Trophoblast cell (in vitro differentiated cells and primary cell): ENCODE data around the gene LPP.

Experiments used
- DNase-seq, 2 donors: peaks; one replicate each; pipeline ENCODE4 v3.0.0-alpha.2; 2016
- H2AFZ ChIP-seq: 2 replicates; pipeline ENCODE4 v1.6.1; 2013; ENCODE audit warnings: low read length, moderate library complexity, mild to moderate bottlenecking; ENCODE audit not compliant: insufficient read depth, poor library complexity
- H2AK5ac ChIP-seq: 2 replicates; pipeline ENCODE4 v1.6.1; 2013; ENCODE audit warnings: mild to moderate bottlenecking, low read length
- H2BK120ac ChIP-seq: 2 replicates; pipeline ENCODE4 v1.6.1; 2013; ENCODE audit warnings: low read length, mild to moderate bottlenecking, moderate library complexity; ENCODE audit not compliant: insufficient read depth, poor library complexity
- H2BK12ac ChIP-seq: 2 replicates; pipeline ENCODE4 v1.6.1; 2013; ENCODE audit warnings: mild to moderate bottlenecking, low read length, moderate library complexity
- H2BK5ac ChIP-seq: 2 replicates; pipeline ENCODE4 v1.6.1; 2013; ENCODE audit warnings: low read length, low read depth, moderate library complexity, mild to moderate bottlenecking; ENCODE audit not compliant: poor library complexity
- H3K14ac ChIP-seq: 2 replicates; pipeline ENCODE4 v1.6.1; 2013; ENCODE audit warnings: mild to moderate bottlenecking, low read length
- H3K18ac ChIP-seq: 2 replicates; pipeline ENCODE4 v1.6.1; 2013; ENCODE audit warnings: mild to moderate bottlenecking, low read length
- H3K23ac ChIP-seq: 2 replicates; pipeline ENCODE4 v1.6.1; 2013; ENCODE audit warnings: low read length
- H3K27ac ChIP-seq: 2 replicates; pipeline ENCODE4 v1.5.1; 2013; ENCODE audit warnings: low read depth, mild to moderate bottlenecking, inconsistent platforms, low read length, moderate library complexity
- H3K27me3 ChIP-seq: 2 replicates; pipeline ENCODE4 v1.6.1; 2013; ENCODE audit warnings: inconsistent platforms, mild to moderate bottlenecking, low read length, moderate library complexity; ENCODE audit not compliant: insufficient read depth
- H3K36me3 ChIP-seq, 2 experiments: 1 replicate in 1 of 2; 2 replicates in 1 of 2; pipeline ENCODE4 v1.6.1; 2013; ENCODE audit warnings: low read length in 2 of 2, mild to moderate bottlenecking in 2 of 2, moderate library complexity in 1 of 2; ENCODE audit not compliant: insufficient read depth in 2 of 2, control insufficient read depth in 1 of 2
- H3K4ac ChIP-seq: 2 replicates; pipeline ENCODE4 v1.6.1; 2013; ENCODE audit warnings: low read depth, mild to moderate bottlenecking, low read length, moderate library complexity
- H3K4me1 ChIP-seq, 2 experiments: 1 replicate in 1 of 2; 2 replicates in 1 of 2; pipeline ENCODE4 v1.6.1; 2013; ENCODE audit warnings: low read length in 2 of 2, mild to moderate bottlenecking in 2 of 2, moderate library complexity in 1 of 2; ENCODE audit not compliant: insufficient read depth in 2 of 2, control insufficient read depth in 1 of 2
- H3K4me2 ChIP-seq: 2 replicates; pipeline ENCODE4 v1.6.1; 2013; ENCODE audit warnings: inconsistent platforms, mild to moderate bottlenecking, low read length, moderate library complexity
- H3K4me3 ChIP-seq: 2 replicates; pipeline ENCODE4 v1.5.1; 2013; ENCODE audit warnings: mild to moderate bottlenecking, low read depth, low read length, inconsistent platforms
- H3K79me1 ChIP-seq: one replicate; pipeline ENCODE4 v1.6.1; 2013; ENCODE audit warnings: low read length
- H3K79me2 ChIP-seq: 2 replicates; pipeline ENCODE4 v1.6.1; 2013; ENCODE audit warnings: low read length, mild to moderate bottlenecking; ENCODE audit not compliant: control insufficient read depth, insufficient read depth, poor library complexity
- H3K9ac ChIP-seq: 2 replicates; pipeline ENCODE4 v1.6.1; 2013; ENCODE audit warnings: mild to moderate bottlenecking, low read length
- H3K9me3 ChIP-seq: 2 replicates; pipeline ENCODE4 v1.6.1; 2013; ENCODE audit warnings: low read depth, mild to moderate bottlenecking, control low read depth, inconsistent platforms, low read length; ENCODE audit not compliant: insufficient read depth
- H4K12ac ChIP-seq: 2 replicates; pipeline ENCODE4 v1.6.1; 2013; ENCODE audit warnings: low read depth, mild to moderate bottlenecking, low read length, moderate library complexity
- H4K8ac ChIP-seq: 2 replicates; pipeline ENCODE4 v1.6.1; 2013; ENCODE audit warnings: low read depth, mild to moderate bottlenecking, low read length, moderate library complexity
- H4K91ac ChIP-seq: one replicate; pipeline ENCODE4 v1.6.1; 2013; ENCODE audit warnings: low read depth, mild to moderate bottlenecking, low read length, moderate library complexity
- WGBS: extraction: QIAGEN DNeasy Blood & Tissue Kit; methylation state at CpG from one replicate; pipeline ENCODE4 v1.1.7; 2013; ENCODE audit warnings: missing lambda C conversion rate; ENCODE audit not compliant: insufficient read length, insufficient coverage; ENCODE audit errors: extremely low coverage; 5-methylcytosine and 5-hydroxymethylcytosine counted together

Gene LPP

GRCh38 chr3:188279502-188280335 lies 125.8 kb downstream of the LPP start:
- peaks cover 0 to 3% of the 10 kb centered on the region in 2 experiments for H3K36me3 ChIP-seq
- no peak overlapping the region for H2BK5ac ChIP-seq
- no CpG with 5 or more reads among the region's 7 CpGs for WGBS
- H2AK5ac ChIP-seq = no peak overlapping the region
- H2AFZ ChIP-seq = no peak overlapping the region
- no peak overlapping the region for H3K18ac ChIP-seq
- H3K4me2 ChIP-seq = no peak overlapping the region
- no peak overlapping the region for H4K8ac ChIP-seq
- H4K12ac ChIP-seq = no peak overlapping the region
- DNase-seq = peak in 1 of 2 donors; percentile 42
- H4K91ac ChIP-seq = peak overlapping the region; percentile 2
- peak overlapping the region; percentile 31 for H3K27ac ChIP-seq
- H2BK12ac ChIP-seq = peak overlapping the region; percentile 73
- H3K4me1 ChIP-seq = peaks cover 17 to 27% of the 10 kb centered on the region in 2 experiments
- H3K23ac ChIP-seq = no peak overlapping the region
- no peaks in the 10 kb centered on the region for H3K27me3 ChIP-seq
- H3K9me3 ChIP-seq = no peaks in the 10 kb centered on the region
- H3K79me2 ChIP-seq = peaks cover 7% of the 10 kb centered on the region
- peaks cover 8% of the 10 kb centered on the region for H3K79me1 ChIP-seq
- no peak overlapping the region for H2BK120ac ChIP-seq
- H3K4ac ChIP-seq = no peak overlapping the region
- H3K4me3 ChIP-seq = no peak overlapping the region
- no peak overlapping the region for H3K14ac ChIP-seq
- H3K9ac ChIP-seq = no peak overlapping the region

- peaks cover 7% of the 10 kb centered on the region for H3K79me2 ChIP-seq
- peaks cover 20 to 30% of the 10 kb centered on the region in 2 experiments for H3K4me1 ChIP-seq
- H3K14ac ChIP-seq = no peak overlapping the region
- no peak overlapping the region for H3K4ac ChIP-seq
- H2AK5ac ChIP-seq = no peak overlapping the region
- H3K9me3 ChIP-seq = no peaks in the 10 kb centered on the region
- no peak overlapping the region for H3K18ac ChIP-seq
- peaks cover 6% of the 10 kb centered on the region for H3K79me1 ChIP-seq
- H3K27me3 ChIP-seq = no peaks in the 10 kb centered on the region
- no peak overlapping the region for H3K23ac ChIP-seq
- no peak overlapping the region for H3K4me3 ChIP-seq
- H4K8ac ChIP-seq = no peak overlapping the region
- peaks cover 0 to 3% of the 10 kb centered on the region in 2 experiments for H3K36me3 ChIP-seq
- peak; percentile 47 to 85 for DNase-seq
- H2BK120ac ChIP-seq = no peak overlapping the region
- no peak overlapping the region for H4K12ac ChIP-seq
- H2BK12ac ChIP-seq = no peak overlapping the region
- H3K9ac ChIP-seq = no peak overlapping the region
- H3K4me2 ChIP-seq = no peak overlapping the region
- no CpG with 5 or more reads among the region's 5 CpGs for WGBS
- no peak overlapping the region for H4K91ac ChIP-seq
- peak overlapping the region; percentile 31 for H3K27ac ChIP-seq
- no peak overlapping the region for H2AFZ ChIP-seq
- H2BK5ac ChIP-seq = no peak overlapping the region
Measured at GRCh38 chr3:188280627-188281026, 126.7 kb downstream of the LPP start.

GRCh38 chr3:188282871-188283270 lies 128.9 kb downstream of the LPP start:
- no peak overlapping the region for H4K8ac ChIP-seq
- no peak overlapping the region for H4K91ac ChIP-seq
- H3K9me3 ChIP-seq = no peaks in the 10 kb centered on the region
- no peak overlapping the region for H3K27ac ChIP-seq
- no peak overlapping the region for H3K14ac ChIP-seq
- no peak overlapping the region for H3K23ac ChIP-seq
- DNase-seq = no peak
- H2AFZ ChIP-seq = no peak overlapping the region
- no peak overlapping the region for H2AK5ac ChIP-seq
- H3K36me3 ChIP-seq = no peaks in the 10 kb centered on the region
- peaks cover 19 to 29% of the 10 kb centered on the region in 2 experiments for H3K4me1 ChIP-seq
- H3K79me1 ChIP-seq = peaks cover 6% of the 10 kb centered on the region
- no peak overlapping the region for H2BK5ac ChIP-seq
- H2BK120ac ChIP-seq = no peak overlapping the region
- peaks cover 1% of the 10 kb centered on the region for H3K79me2 ChIP-seq
- H3K4ac ChIP-seq = no peak overlapping the region
- H3K4me3 ChIP-seq = no peak overlapping the region
- H3K18ac ChIP-seq = no peak overlapping the region
- H3K27me3 ChIP-seq = no peaks in the 10 kb centered on the region
- H2BK12ac ChIP-seq = no peak overlapping the region
- no peak overlapping the region for H3K9ac ChIP-seq
- no peak overlapping the region for H4K12ac ChIP-seq
- H3K4me2 ChIP-seq = no peak overlapping the region

GRCh38 chr3:188283347-188283746 lies 129.4 kb downstream of the LPP start:
- Histone ChIP-seq H3K4ac (no peak overlapping the region), H4K12ac (no peak overlapping the region), H3K4me3 (no peak overlapping the region), H3K9ac (no peak overlapping the region), H4K8ac (no peak overlapping the region), H2AK5ac (no peak overlapping the region), H4K91ac (no peak overlapping the region), H3K79me1 (peaks cover 6% of the 10 kb centered on the region), H3K27ac (no peak overlapping the region), H3K9me3 (no peaks in the 10 kb centered on the region), H3K36me3 (no peaks in the 10 kb centered on the region), H3K4me1 (peaks cover 19 to 30% of the 10 kb centered on the region in 2 experiments), H2BK5ac (no peak overlapping the region), H3K4me2 (no peak overlapping the region), H2BK120ac (no peak overlapping the region), H3K79me2 (peaks cover 1% of the 10 kb centered on the region), H2BK12ac (no peak overlapping the region), H2AFZ (no peak overlapping the region), H3K27me3 (no peaks in the 10 kb centered on the region), H3K14ac (no peak overlapping the region), H3K18ac (no peak overlapping the region), H3K23ac (no peak overlapping the region)
- no CpG with 5 or more reads among the region's 4 CpGs for WGBS
- DNase-seq = no peak
